Prostate gland (tissue), 2 donors: ENCODE results near the gene SPTBN1. TPM values are rescaled to one million over a fixed set of nuclear protein-coding genes. Genes with fewer than 3 reads are reported as not detected.

Experiments
- DNase-seq: peaks from one replicate; pipeline ENCODE4 v3.0.0-alpha.2; 2019; ENCODE audit warnings: low spot score
- H3K27ac ChIP-seq, 2 donors: fragments of 200-600 bp; sonication (generic); 2 replicates each; pipeline ENCODE4 v1.5.1; 2017 to 2019
- H3K27me3 ChIP-seq: fragments of 200-600 bp; sonication (generic); replicated peaks from 2 replicates; pipeline ENCODE4 v1.5.1; 2019; ENCODE audit not compliant: insufficient read depth
- H3K36me3 ChIP-seq, 2 donors: fragments of 200-600 bp; sonication (generic); 1 replicate in 1 of 2; 2 replicates in 1 of 2; pipeline versions ENCODE4 v1.5.1 to v1.8.1; 2017 to 2019
- H3K4me1 ChIP-seq: fragments of 200-600 bp; sonication (generic); replicated peaks from 2 replicates; pipeline ENCODE4 v1.5.1; 2019
- H3K4me3 ChIP-seq, 2 donors: fragments of 200-600 bp; sonication (generic); 2 replicates each; pipeline ENCODE4 v1.5.1; 2017 to 2019
- H3K9me3 ChIP-seq: fragments of 200-600 bp; sonication (generic); 2 replicates; pipeline ENCODE4 v1.5.1; 2017
- CTCF ChIP-seq, 4 experiments: fragments of 200-600 bp in 2 of 4; fragments of 450-650 bp in 2 of 4; sonication (generic) in 2 of 4; IDR thresholded peaks; 1 replicate in 3 of 4; 2 replicates in 1 of 4; pipeline ENCODE4 v1.5.1; 2016 to 2019; ENCODE audit warnings: antibody characterized with exemption in 4 of 4, mild to moderate bottlenecking in 2 of 4, moderate library complexity in 2 of 4
- POLR2A ChIP-seq: fragments of 450-650 bp; IDR thresholded peaks from one replicate; pipeline ENCODE4 v1.6.1; 2016; ENCODE audit warnings: antibody characterized with exemption, mild to moderate bottlenecking
- POLR2AphosphoS5 ChIP-seq: sonication (generic); formaldehyde crosslinking; IDR thresholded peaks from one replicate; pipeline ENCODE4 v1.6.1; 2017; ENCODE audit warnings: antibody characterized with exemption
- WGBS: methylation state at CpG from one replicate; pipeline ENCODE4 v1.1.5; 2018; 5-methylcytosine and 5-hydroxymethylcytosine counted together
- intact Hi-C: fragments of 100-400 bp; cut with DNase I; formaldehyde crosslinking; loops from one replicate; pipeline ENCODE4 v1.14.2; 2022
- total RNA-seq, 2 donors: library from RNA; depleted of rRNA; stranded (reverse); fragments of >200 nt; gene quantifications; one replicate each; pipeline ENCODE4 v1.1.0, GENCODE V29; 2016

SPTBN1 gene
- total RNA-seq, 2 donors from 2014 or later, result 146 to 348 TPM

- Histone ChIP-seq H3K4me1 (no peaks in the 10 kb centered on the region), H3K27me3 (no peaks in the 10 kb centered on the region), H3K27ac (no peak overlapping the region), H3K9me3 (no peaks in the 10 kb centered on the region), H3K4me3 (no peak overlapping the region), H3K36me3 (no peaks in the 10 kb centered on the region)
- no peak for DNase-seq
- WGBS, result 77% methylated on average over 12 of the region's 12 CpGs
- TF ChIP-seq CTCF (IDR thresholded peaks at IDR 0.05), result no peak
- intact Hi-C loops, result no loop called here
Observed at GRCh38 chr2:54606393-54606958, 150.3 kb downstream of the SPTBN1 start.

GRCh38 chr2:54608224-54608623, 152.1 kb downstream of the SPTBN1 start:
- Histone ChIP-seq H3K36me3 (no peaks in the 10 kb centered on the region), H3K27me3 (no peaks in the 10 kb centered on the region), H3K9me3 (no peaks in the 10 kb centered on the region), H3K27ac (no peak overlapping the region), H3K4me1 (peaks cover 7% of the 10 kb centered on the region), H3K4me3 (no peak overlapping the region)
- intact Hi-C loops, result no loop called here
- no peak for TF ChIP-seq POLR2AphosphoS5
- DNase-seq, result no peak
- 92% methylated on average over 3 of the region's 3 CpGs for WGBS

- TF ChIP-seq POLR2A (no peak), POLR2AphosphoS5 (no peak), CTCF (IDR thresholded peaks at IDR 0.05) (no peak)
- no peak overlapping the region for H3K4me3 ChIP-seq
- DNase-seq, result no peak
- peaks cover 10% of the 10 kb centered on the region for H3K4me1 ChIP-seq
- intact Hi-C loops, result no loop called here
- whole genome bisulfite sequencing, result 89% methylated on average over 5 of the region's 5 CpGs
- no peaks in the 10 kb centered on the region for H3K27me3 ChIP-seq
- no peak overlapping the region for H3K27ac ChIP-seq
- H3K36me3 ChIP-seq, result no peaks in the 10 kb centered on the region
- H3K9me3 ChIP-seq, result no peaks in the 10 kb centered on the region
Observed at GRCh38 chr2:54609241-54609640, 153.1 kb downstream of the SPTBN1 start.

- intact Hi-C loops, result no loop called here
- no peak overlapping the region for H3K4me3 ChIP-seq
- peaks cover 10% of the 10 kb centered on the region for H3K4me1 ChIP-seq
- H3K9me3 ChIP-seq, result no peaks in the 10 kb centered on the region
- no peak for TF ChIP-seq POLR2A
- no peak for TF ChIP-seq CTCF (IDR thresholded peaks at IDR 0.05)
- no peak for TF ChIP-seq POLR2AphosphoS5
- WGBS, result 82% methylated on average over 3 of the region's 3 CpGs
- H3K27me3 ChIP-seq, result no peaks in the 10 kb centered on the region
- no peaks in the 10 kb centered on the region for H3K36me3 ChIP-seq
- no peak for DNase-seq
- no peak overlapping the region for H3K27ac ChIP-seq
Observed at GRCh38 chr2:54609647-54610046, 153.5 kb downstream of the SPTBN1 start.

- TF ChIP-seq CTCF (IDR thresholded peaks at IDR 0.05) (no peak), POLR2AphosphoS5 (no peak), POLR2A (no peak)
- H3K4me1 ChIP-seq, result peaks cover 10% of the 10 kb centered on the region
- no peaks in the 10 kb centered on the region for H3K9me3 ChIP-seq
- 63% methylated on average over 1 of the region's 1 CpG for WGBS
- H3K27me3 ChIP-seq, result no peaks in the 10 kb centered on the region
- DNase-seq, result no peak
- intact Hi-C loops, result no loop called here
- no peaks in the 10 kb centered on the region for H3K36me3 ChIP-seq
- no peak overlapping the region for H3K4me3 ChIP-seq
- no peak overlapping the region for H3K27ac ChIP-seq
Observed at GRCh38 chr2:54610700-54611099, 154.6 kb downstream of the SPTBN1 start.
